ENCODE data around the gene CAPSL.
A peak's percentile ranks its signal among the peaks of the same experiment; 100 is the strongest.
"Not testable (repeated sequence)": the region's sequence is repeated elsewhere in the genome, so short reads cannot be mapped to it uniquely, and the experiment has no call there.

Gene CAPSL

GRCh38 chr5:35938568-35939227 lies at the start of gene CAPSL:
Gene CAPSL (minus strand): TSS chr5:35938622. CDS start chr5:35921120, 17,502 bp downstream.
- peak in 1 of 2 experiments; percentile 30 for DNase-seq (ENCODE audit: low read depth in 2 of 2)

- DNase-seq (ENCODE audit: low read depth in 2 of 2) = no peak
Observed at GRCh38 chr5:35987776-35988175, 49.4 kb upstream of the CAPSL start.

- DNase-seq (ENCODE audit: low read depth in 2 of 2) = no peak
Observed at GRCh38 chr5:35979715-35980114, 41.3 kb upstream of the CAPSL start.

GRCh38 chr5:35976859-35977258 lies 38.4 kb upstream of the CAPSL start:
- not testable (repeated sequence) for DNase-seq (ENCODE audit: low read depth in 2 of 2)

- no peak for DNase-seq (ENCODE audit: low read depth in 2 of 2)
Observed at GRCh38 chr5:35974570-35974969, 36.1 kb upstream of the CAPSL start.

GRCh38 chr5:35971878-35972210 lies 33.4 kb upstream of the CAPSL start:
- no peak for DNase-seq (ENCODE audit: low read depth in 2 of 2)

GRCh38 chr5:35971186-35971877 lies 32.9 kb upstream of the CAPSL start:
- DNase-seq (ENCODE audit: low read depth in 2 of 2) = peak; percentile 2 to 3

- DNase-seq (ENCODE audit: low read depth in 2 of 2) = no peak
Observed at GRCh38 chr5:35963381-35963843, 25.0 kb upstream of the CAPSL start.

- DNase-seq (ENCODE audit: low read depth in 2 of 2) = no peak
Observed at GRCh38 chr5:35960328-35960727, 21.9 kb upstream of the CAPSL start.

GRCh38 chr5:35956429-35956828 lies 18.0 kb upstream of the CAPSL start:
- no peak for DNase-seq (ENCODE audit: low read depth in 2 of 2)

GRCh38 chr5:35954175-35954574 lies 15.8 kb upstream of the CAPSL start:
- DNase-seq (ENCODE audit: low read depth in 2 of 2) = no peak

- no peak for DNase-seq (ENCODE audit: low read depth in 2 of 2)
Observed at GRCh38 chr5:35947085-35947484, 8.7 kb upstream of the CAPSL start.

GRCh38 chr5:35939639-35940038 lies 1.2 kb upstream of the CAPSL start:
- no peak for DNase-seq (ENCODE audit: low read depth in 2 of 2)

GRCh38 chr5:35926389-35927051 lies 11.9 kb downstream of the CAPSL start:
- DNase-seq (ENCODE audit: low read depth in 2 of 2) = peak in 1 of 2 experiments; percentile 44

- peak; percentile 36 to 51 for DNase-seq (ENCODE audit: low read depth in 2 of 2)
Observed at GRCh38 chr5:35924950-35925722, 13.3 kb downstream of the CAPSL start.

- peak; percentile 60 for DNase-seq (ENCODE audit: low read depth in 2 of 2)
Observed at GRCh38 chr5:35924122-35924949, 14.1 kb downstream of the CAPSL start.

GRCh38 chr5:35922468-35922867 lies 16.0 kb downstream of the CAPSL start:
- DNase-seq (ENCODE audit: low read depth in 2 of 2) = no peak

- DNase-seq (ENCODE audit: low read depth in 2 of 2) = no peak
Observed at GRCh38 chr5:35921930-35922329, 16.5 kb downstream of the CAPSL start.

GRCh38 chr5:35920890-35921289 lies 17.5 kb downstream of the CAPSL start:
- no peak for DNase-seq (ENCODE audit: low read depth in 2 of 2)

GRCh38 chr5:35919191-35919590 lies 19.2 kb downstream of the CAPSL start:
- peak; percentile 98 for DNase-seq (ENCODE audit: low read depth in 2 of 2)

GRCh38 chr5:35908814-35909213 lies 29.6 kb downstream of the CAPSL start:
- DNase-seq (ENCODE audit: low read depth in 2 of 2) = no peak

All from fibroblast of skin of left quadriceps (primary cell).